DMS153 (cell line): Measurements from ENCODE around the gene PAX3.

Source experiments
- DNase-seq: peaks from one replicate; lab custom pipeline; 2025; lab: John Stamatoyannopoulos, UW

The PAX3 gene

DNA sequence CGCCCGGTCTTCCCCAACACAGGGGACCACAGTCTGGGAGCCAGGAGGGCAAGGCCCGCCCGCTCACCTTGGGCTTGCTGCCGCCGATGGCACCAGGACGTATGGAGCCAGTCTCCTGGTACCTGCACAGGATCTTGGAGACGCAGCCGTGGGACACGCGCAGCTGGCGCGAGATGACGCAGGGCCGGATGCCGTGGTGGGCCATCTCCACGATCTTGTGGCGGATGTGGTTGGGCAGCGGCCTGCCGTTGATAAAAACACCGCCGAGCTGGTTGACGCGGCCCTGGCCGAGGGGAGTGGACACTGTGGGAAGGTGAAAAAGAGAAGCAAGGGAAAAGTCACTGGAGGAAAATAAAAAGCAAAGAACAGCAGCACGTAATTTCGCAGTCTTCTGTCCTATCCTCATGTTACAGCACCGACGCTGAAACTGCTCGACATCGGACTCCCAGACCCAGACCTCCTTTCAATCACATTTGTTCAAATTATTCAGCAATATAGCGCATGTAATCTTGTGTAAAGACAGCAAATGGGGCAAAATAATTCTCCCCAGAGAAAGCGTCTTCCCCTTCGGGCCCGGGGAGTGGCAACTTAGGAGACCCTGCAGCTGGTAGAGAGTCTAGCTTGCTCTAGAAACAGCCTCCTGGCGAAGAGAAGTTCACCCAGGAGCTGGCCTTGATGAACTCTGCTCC, 1.7 kb downstream of the PAX3 start:
- DNase-seq: no peak

GRCh38 chr2:222296311-222296741, 2.5 kb downstream of the PAX3 start:
- no peak for DNase-seq

DNA sequence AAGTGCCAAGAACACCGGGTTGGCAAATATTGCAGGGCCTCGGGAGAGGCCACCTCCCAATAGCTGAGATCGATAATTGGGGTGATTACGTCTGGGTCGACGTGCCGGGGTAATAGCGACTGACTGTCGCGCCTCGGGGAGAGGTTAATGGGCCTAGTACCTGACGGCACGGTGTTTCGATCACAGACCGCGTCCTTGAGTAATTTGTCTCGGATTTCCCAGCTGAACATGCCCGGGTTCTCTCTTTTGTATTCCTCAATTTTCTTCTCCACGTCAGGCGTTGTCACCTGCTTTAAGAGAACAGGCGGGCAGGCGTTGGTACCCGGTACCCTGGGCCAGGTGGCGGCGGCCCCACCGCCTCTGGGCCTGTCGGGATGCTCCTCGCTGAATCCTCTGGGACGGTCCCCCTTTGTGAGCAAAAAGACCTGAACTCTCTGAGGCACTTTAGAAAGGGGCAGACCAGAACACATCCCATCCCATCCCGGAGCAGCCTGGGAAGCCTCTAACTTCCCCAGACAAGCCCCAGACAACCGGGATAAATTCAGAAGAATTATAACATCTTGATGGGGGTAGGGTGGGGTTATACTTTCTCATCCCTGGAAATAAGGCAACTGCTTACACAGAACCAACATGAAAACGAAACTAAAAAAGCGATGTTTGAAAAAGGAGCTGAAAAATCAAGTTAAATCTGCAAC, 3.3 kb downstream of the PAX3 start:
- no peak for DNase-seq

GRCh38 chr2:222294996-222295367, 3.8 kb downstream of the PAX3 start:
- DNase-seq: no peak

GRCh38 chr2:222293660-222294630, 4.9 kb downstream of the PAX3 start:
- DNase-seq: no peak

DNA sequence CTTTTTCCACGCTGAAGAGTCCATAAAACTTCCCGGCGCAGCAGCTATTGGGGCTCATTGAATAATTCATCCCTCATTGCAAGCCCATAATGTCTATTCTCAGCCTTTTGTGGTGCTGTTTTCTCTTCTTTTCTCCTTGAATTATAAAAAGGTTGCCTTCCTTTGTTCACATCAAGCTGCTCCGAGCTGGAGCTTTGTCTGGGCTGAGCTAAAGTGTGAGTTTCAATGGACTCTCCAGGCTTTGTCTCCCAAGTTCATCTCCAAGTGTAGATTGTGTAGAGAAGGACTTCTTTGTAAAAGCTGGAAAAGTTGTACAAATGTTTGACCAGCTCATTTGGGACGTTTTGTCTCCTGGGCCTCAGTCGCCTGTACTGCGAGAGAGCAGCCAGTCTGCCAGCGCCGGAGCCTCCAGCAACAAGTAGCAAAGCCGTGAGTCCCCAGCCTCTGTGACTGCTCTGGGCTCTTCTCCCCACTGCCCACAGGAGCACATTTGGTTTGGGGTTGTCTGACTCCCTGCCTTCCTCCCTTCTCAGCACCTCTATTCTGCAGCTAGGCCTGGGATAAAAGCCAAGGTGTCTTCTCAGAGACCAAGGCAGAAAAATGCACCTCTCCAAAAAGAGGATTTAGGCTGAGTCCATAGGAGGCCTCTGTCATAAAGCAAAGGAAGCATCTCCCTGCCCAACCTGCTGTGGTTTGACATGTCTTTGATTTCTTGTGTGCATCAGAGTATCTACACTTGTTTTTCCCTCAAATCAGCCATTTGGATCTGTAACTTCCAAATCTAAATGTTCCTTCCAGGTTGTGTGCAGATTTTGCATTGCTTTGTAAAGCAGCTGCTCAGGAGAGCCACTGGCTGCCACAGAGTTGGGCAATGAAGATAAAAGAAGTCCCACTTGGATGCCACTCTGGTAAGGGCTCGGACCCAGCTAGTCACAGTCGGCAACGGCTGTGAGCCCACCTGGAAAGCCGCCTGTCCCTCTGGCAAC, 6.4 kb downstream of the PAX3 start:
- no peak for DNase-seq

GRCh38 chr2:222291485-222291841, 7.3 kb downstream of the PAX3 start:
- no peak for DNase-seq

DNA sequence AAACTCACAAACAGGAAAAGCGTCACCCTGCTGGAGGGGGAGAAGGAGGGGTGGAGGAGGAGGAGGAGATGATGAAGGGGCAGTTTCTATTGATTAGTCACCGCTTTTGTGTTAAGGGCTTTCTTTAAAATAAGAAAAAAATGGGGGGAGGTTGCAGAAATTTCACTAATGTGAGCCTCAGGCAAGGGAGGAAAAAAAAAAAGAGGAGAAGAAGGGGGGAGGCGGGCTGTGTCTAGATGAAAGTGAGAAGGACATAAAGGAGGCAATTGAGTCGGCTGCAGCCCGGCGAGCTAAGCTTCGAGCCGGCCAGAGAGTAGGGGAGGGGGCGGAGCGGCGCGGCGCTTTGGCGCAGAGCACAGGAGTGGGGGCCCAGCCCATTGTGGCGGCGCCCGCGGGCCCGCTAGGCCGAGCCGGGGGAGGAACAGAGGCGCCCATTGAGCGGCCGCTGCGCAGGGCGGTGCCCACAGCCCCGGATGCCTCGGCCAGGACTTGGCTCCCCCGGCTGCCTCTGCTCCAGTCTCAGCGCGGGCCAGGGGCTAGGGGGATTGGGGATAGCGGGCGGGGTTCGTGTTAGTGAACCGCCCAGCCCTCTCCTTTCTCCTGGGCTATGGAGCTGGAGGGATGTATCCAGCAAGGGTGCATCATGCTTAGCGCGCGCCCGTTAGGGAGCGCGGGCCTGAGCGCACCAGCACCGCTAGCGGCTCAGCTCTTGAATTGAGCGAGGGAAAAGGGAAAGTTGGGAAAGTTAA, 7.9 kb downstream of the PAX3 start:
- DNase-seq: no peak

DNA sequence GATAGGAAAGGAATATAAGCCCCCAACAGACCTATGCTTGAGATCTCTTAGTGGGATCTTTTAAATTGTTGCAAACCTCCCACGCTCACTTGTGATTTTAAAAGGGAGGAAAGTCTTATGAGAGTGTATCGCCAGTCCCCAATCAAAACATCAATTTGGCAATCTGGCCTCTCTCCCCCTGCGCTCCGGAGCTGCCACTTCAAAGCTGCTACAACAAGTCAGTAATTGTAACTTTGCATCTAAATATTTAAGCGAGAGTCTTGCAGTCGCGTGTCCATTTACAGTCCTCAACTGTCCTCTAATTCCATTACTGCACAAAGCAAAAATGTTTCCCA, 8.4 kb downstream of the PAX3 start:
- no peak for DNase-seq

DNA sequence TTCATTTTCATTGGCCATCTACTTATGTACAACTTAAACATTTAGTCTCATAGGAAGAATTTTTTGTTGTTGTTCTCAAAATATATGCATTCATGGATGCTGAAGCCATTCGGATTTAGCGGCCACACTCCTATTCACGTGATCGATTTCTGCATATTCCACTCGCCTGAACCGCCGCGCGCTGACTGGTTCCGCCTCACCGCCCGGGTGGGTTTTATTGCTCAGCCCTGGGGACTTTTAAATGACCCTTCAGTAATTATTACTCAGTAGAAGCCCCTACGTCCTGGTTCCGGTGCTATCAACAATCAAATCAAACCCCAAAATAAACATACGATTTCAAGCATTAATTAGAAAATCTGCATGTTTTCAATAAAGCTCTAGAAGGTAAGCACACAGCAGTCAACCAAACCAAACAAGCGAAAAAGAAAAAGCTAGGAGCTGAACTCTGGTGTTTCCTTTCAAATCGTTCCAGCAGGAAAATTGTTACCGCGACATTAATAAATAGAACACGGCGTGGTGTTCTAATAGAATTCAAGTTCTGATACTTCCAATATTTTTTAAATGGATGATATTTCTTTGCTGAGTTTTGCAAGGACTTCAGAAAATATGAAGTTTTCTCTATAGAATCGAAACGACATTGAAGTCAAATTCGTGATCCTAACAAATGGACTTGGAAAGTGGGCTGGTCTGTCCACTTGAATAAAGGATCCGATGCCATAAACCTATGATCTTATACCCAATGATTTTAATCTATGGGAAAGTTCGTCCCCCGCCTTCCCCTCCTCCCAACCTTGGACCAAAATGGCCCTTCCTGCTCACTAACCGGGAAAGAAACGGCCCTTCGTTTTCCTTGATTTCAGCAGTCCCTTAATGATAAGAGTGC, 9.3 kb downstream of the PAX3 start:
- DNase-seq: no peak

- no peak for DNase-seq
Measured at GRCh38 chr2:222288590-222289277, 10.1 kb downstream of the PAX3 start.

DNA sequence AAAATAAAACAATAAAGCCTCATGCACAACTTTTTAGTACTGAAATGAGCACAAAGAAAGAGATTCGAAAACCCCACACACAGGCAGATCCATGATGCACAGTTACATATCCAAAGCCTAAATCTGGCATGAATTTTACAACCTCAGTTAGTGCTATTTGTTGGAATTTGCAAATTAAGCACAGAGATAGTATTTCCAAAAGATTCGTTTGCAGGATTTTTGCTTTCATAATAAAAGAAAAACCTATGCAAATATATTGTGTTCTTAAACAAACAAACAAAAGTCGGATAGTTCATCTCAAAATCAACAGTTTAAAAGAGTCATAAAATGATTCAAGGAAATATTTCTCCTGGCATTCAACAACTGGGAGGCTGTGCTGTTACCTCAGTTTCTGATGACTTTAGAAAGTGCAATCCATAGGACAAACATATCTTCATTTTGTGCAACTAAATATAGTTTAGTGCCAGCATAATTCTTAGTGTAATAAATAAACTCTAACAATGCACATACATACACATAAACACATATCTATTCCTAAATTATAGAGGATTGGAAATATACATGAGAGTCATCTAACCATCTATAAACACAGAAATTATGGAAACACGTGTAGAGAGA, 10.8 kb downstream of the PAX3 start:
- no peak for DNase-seq

- DNase-seq: no peak
Measured at GRCh38 chr2:222284466-222284865, 14.3 kb downstream of the PAX3 start.

GRCh38 chr2:222283634-222284033, 15.2 kb downstream of the PAX3 start:
- no peak for DNase-seq

DNA sequence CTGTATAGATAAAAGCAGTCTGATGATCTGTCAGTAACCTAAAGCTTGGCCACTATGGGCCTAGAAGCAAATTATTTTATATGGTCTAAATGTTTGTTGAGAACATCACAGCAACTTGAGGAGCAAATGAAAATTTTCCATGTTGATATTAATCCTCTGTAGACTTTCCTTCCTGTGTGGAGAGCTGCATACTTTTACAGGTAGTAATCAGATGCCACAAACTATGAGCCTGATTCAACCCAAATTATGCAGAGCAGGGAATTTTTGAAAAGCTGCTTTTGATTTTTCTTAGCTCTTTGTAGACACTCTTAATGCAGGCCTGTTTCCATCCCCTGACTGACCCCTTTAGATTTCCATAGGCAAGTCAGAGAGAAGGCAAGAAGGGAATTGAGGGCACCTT, 17.3 kb downstream of the PAX3 start:
- DNase-seq: no peak

DNA sequence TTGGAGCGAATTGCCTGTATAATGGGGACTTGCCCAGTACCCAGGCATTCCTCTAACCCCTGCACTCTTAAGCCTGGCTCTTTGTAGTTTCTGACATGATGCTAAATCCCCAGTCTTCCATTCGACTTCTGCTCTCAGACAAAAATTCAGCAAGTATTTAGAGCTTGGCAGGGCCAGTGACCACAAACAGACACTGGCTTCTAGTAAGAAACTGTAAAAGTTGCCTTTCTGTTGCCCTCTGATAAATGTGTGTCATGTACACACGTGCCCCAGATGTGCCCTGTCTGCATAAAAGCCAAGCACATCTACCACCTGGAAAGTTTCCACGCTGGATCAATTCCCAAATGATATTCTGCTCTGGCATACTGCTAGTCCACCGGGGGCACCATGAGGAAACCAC, 18.0 kb downstream of the PAX3 start:
- no peak for DNase-seq

GRCh38 chr2:222272446-222273015, 26.3 kb downstream of the PAX3 start:
- peak; percentile 85 for DNase-seq

- no peak for DNase-seq
Measured at GRCh38 chr2:222271854-222272253, 26.9 kb downstream of the PAX3 start.

- DNase-seq: no peak
Measured at GRCh38 chr2:222270396-222270795, 28.4 kb downstream of the PAX3 start.
